PC-9 (cell line): ENCODE data around the gene PLSCR4. TPM values are rescaled to one million over a fixed set of nuclear protein-coding genes. Genes with fewer than 3 reads are reported as not detected.
"Not testable (repeated sequence)": the region's sequence is repeated elsewhere in the genome, so short reads cannot be mapped to it uniquely, and the experiment has no call there.

Source experiments
- Bru-seq: library from RNA; stranded (reverse); fragments of 400-500 nt; gene quantifications from one replicate; lab custom pipeline; 2021; lab: Mats Ljungman, UMichigan
- BruChase-seq, 2 experiments: library from RNA; stranded (reverse); fragments of 400-500 nt; gene quantifications; one replicate each; lab custom pipeline; 2021; lab: Mats Ljungman, UMichigan
- BruUV-seq: library from RNA; stranded (reverse); fragments of 400-500 nt; replicated peaks from 2 replicates; lab custom pipeline; 2021; lab: Mats Ljungman, UMichigan
- CTCF ChIA-PET: fragments of 300-600 bp; sonication (Branson Sonifier 250); formaldehyde crosslinking; loops from one replicate; lab custom pipeline; 2022; ENCODE audit warnings: antibody characterized with exemption; lab: Charles Lee
- POLR2A ChIA-PET: fragments of 300-600 bp; sonication (Branson Sonifier 250); formaldehyde crosslinking; loops from one replicate; lab custom pipeline; 2022; ENCODE audit warnings: antibody characterized with exemption; ENCODE audit not compliant: unreplicated experiment; lab: Charles Lee
- DNase-seq, 2 experiments: peaks; one replicate each; pipeline versions ENCODE4 v3.0.0 to v3.0.0-alpha.2; 2015 to 2022; ENCODE audit warnings: mixed read lengths in 1 of 2
- H2AFZ ChIP-seq: fragments of 200-600 bp; sonication (generic); 2 replicates; pipeline ENCODE4 v1.8.1; 2017; ENCODE audit warnings: antibody characterized with exemption
- H3F3A ChIP-seq: fragments of 200-600 bp; sonication (generic); 2 replicates; pipeline ENCODE4 v1.8.1; 2017; ENCODE audit warnings: antibody characterized with exemption, mild to moderate bottlenecking, low read depth; ENCODE audit not compliant: insufficient read depth
- H3K27ac ChIP-seq: fragments of 200-600 bp; sonication (generic); 2 replicates; pipeline ENCODE4 v1.6.1; 2016; ENCODE audit warnings: mixed run types
- H3K27me3 ChIP-seq: fragments of 200-600 bp; sonication (generic); 2 replicates; pipeline ENCODE4 v1.6.1; 2016; ENCODE audit warnings: low read depth, mixed run types; ENCODE audit not compliant: insufficient read depth
- H3K36me3 ChIP-seq: fragments of 200-600 bp; sonication (generic); 2 replicates; pipeline ENCODE4 v1.6.1; 2016; ENCODE audit warnings: low read depth, mixed run types
- H3K4me1 ChIP-seq: fragments of 200-600 bp; sonication (generic); replicated peaks from 2 replicates; pipeline ENCODE4 v1.6.1; 2016; ENCODE audit warnings: mixed run types; ENCODE audit not compliant: insufficient read depth
- H3K4me2 ChIP-seq: fragments of 200-600 bp; sonication (generic); 2 replicates; pipeline ENCODE4 v1.6.1; 2017; ENCODE audit warnings: mixed run types
- H3K4me3 ChIP-seq: fragments of 200-600 bp; sonication (generic); 2 replicates; pipeline ENCODE4 v1.6.1; 2016; ENCODE audit warnings: mixed run types
- H3K79me2 ChIP-seq: fragments of 200-600 bp; sonication (generic); 2 replicates; pipeline ENCODE4 v1.6.1; 2017; ENCODE audit warnings: low read depth, mixed run types
- H3K9me2 ChIP-seq: fragments of 200-600 bp; sonication (generic); 2 replicates; pipeline ENCODE4 v1.8.1; 2017; ENCODE audit warnings: mild to moderate bottlenecking; ENCODE audit not compliant: insufficient read depth
- H3K9me3 ChIP-seq: fragments of 200-600 bp; sonication (generic); 2 replicates; pipeline ENCODE4 v1.8.1; 2016; ENCODE audit warnings: low read depth; ENCODE audit not compliant: insufficient read depth
- H4K20me1 ChIP-seq: fragments of 200-600 bp; sonication (generic); 2 replicates; pipeline ENCODE4 v1.8.1; 2017; ENCODE audit not compliant: insufficient read depth
- CTCF ChIP-seq: fragments of 200-600 bp; sonication (generic); conservative IDR thresholded peaks from 2 replicates; pipeline ENCODE4 v1.6.1; 2017; ENCODE audit warnings: mixed run types, antibody characterized with exemption, mild to moderate bottlenecking, moderate library complexity
- EZH2 ChIP-seq: fragments of 200-600 bp; sonication (generic); IDR thresholded peaks from 2 replicates; pipeline ENCODE4 v1.8.0; 2017; ENCODE audit warnings: antibody characterized with exemption, low read depth
- intact Hi-C: fragments of 100-400 bp; cut with micrococcal nuclease; formaldehyde crosslinking; loops from one replicate; pipeline ENCODE4 v1.10.0; 2022; ENCODE audit not compliant: unreplicated experiment
- long read RNA-seq: library from polyadenylated mRNA; stranded (forward); transcript quantifications from one replicate; pipeline ENCODE4 v2.0.0, GENCODE V29; 2022
- total RNA-seq: library from RNA; stranded (reverse); gene quantifications from 2 replicates; pipeline ENCODE4 v1.2.3, GENCODE V29; 2021

Gene PLSCR4
- 8.3 and 8.4 TPM in 2 replicates for total RNA-seq
- percentile 53 among the genes with signal in this experiment for Bru-seq, nascent RNA
- BruChase-seq, experiment 1, labeled RNA remaining after a 2-hour chase: percentile 62 among the genes with signal in this experiment
- percentile 44 among the genes with signal in this experiment for BruChase-seq, experiment 2, labeled RNA remaining after a 6-hour chase
- long read RNA-seq, partial matches to known transcripts: 2 of 8 reads
- long read RNA-seq, other reads (novel, unspliced or antisense): 1 of 8 reads

GRCh38 chr3:146250449-146251382, at the start of gene PLSCR4:
Gene PLSCR4 (minus strand): TSS chr3:146251105. CDS start chr3:146222071, 29,034 bp downstream.
- no peaks in the 10 kb centered on the region for H3K36me3 ChIP-seq
- DNase-seq: peak in 1 of 2 experiments; percentile 75
- BruUV-seq: TSS peak; percentile 57
- peak within 1 kb of the TSS; percentile 97 for H2AFZ ChIP-seq
- peaks cover 7% of the 10 kb centered on the region for H3K4me1 ChIP-seq
- ChIA-PET POLR2A (no interaction called here), CTCF (no interaction called here)
- H3K27me3 ChIP-seq: no peaks in the 10 kb centered on the region
- H3K79me2 ChIP-seq: no peaks in the 10 kb centered on the region
- no peaks in the 10 kb centered on the region for H3K9me3 ChIP-seq
- no peak for TF ChIP-seq CTCF
- TF ChIP-seq EZH2: no peak
- peak within 1 kb of the TSS; percentile 90 for H3K4me3 ChIP-seq
- no peaks in the 10 kb centered on the region for H3K9me2 ChIP-seq
- intact Hi-C loops: no loop called here
- H3F3A ChIP-seq: no peaks in the 10 kb centered on the region
- no peaks in the 10 kb centered on the region for H4K20me1 ChIP-seq
- H3K4me2 ChIP-seq: peak within 1 kb of the TSS; percentile 81
- no peak within 1 kb of the TSS for H3K27ac ChIP-seq

GRCh38 chr3:146293401-146293800, 42.5 kb upstream of the PLSCR4 start:
- H3F3A ChIP-seq, H3K4me1 ChIP-seq, H3K27ac ChIP-seq, CTCF ChIA-PET, POLR2A ChIA-PET, H2AFZ ChIP-seq, H3K4me2 ChIP-seq, DNase-seq, H3K9me3 ChIP-seq, BruUV-seq, H4K20me1 ChIP-seq, H3K36me3 ChIP-seq, H3K4me3 ChIP-seq, intact Hi-C loops, H3K9me2 ChIP-seq, H3K79me2 ChIP-seq, H3K27me3 ChIP-seq: not testable (repeated sequence)

- ChIA-PET POLR2A (no interaction called here), CTCF (no interaction called here)
- BruUV-seq: no TSS peak
- H3K36me3 ChIP-seq: no peaks in the 10 kb centered on the region
- no peak for DNase-seq
- no peak overlapping the region for H3K27ac ChIP-seq
- intact Hi-C loops: no loop called here
- no peaks in the 10 kb centered on the region for H3K27me3 ChIP-seq
- no peaks in the 10 kb centered on the region for H3K9me2 ChIP-seq
- no peaks in the 10 kb centered on the region for H4K20me1 ChIP-seq
- no peaks in the 10 kb centered on the region for H3K4me1 ChIP-seq
- H3K9me3 ChIP-seq: no peaks in the 10 kb centered on the region
- H3K79me2 ChIP-seq: no peaks in the 10 kb centered on the region
- TF ChIP-seq CTCF: no peak
- TF ChIP-seq EZH2: no peak
- H2AFZ ChIP-seq: no peak overlapping the region
- H3F3A ChIP-seq: no peaks in the 10 kb centered on the region
- H3K4me2 ChIP-seq: no peak overlapping the region
- H3K4me3 ChIP-seq: no peak overlapping the region
Observed at GRCh38 chr3:146283781-146284445, 33.0 kb upstream of the PLSCR4 start.
